ENCODE results near the gene TSPAN12. TPM values are rescaled to one million over a fixed set of nuclear protein-coding genes. Genes with fewer than 3 reads are reported as not detected.

The TSPAN12 gene
- total RNA-seq, 1 donor from 2014 or later: 43.6 TPM

DNA sequence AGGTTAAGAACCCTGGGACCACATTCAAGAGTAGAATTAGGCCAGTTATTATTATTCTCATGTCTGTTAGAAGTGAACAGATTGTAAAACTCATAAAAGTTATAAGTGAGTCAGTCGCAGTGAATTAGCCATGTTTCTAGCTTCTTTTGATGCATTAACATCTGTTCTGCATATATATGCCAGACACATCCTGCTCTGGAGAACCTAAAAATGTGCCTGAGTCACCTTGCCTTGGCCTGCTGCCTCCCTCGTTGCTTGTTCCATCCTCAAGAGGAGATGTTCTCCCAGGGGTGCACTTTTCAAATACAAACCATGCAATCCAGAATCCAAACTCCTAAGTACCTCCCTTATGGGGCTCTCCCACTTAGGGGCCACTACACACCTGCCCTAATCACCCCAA, 14.8 kb downstream of the TSPAN12 start:
- DNase-seq (ENCODE audit: low read depth in 2 of 2): no peak

GRCh38 chr7:120842121-120842621, 15.8 kb downstream of the TSPAN12 start:
- no peak for DNase-seq (ENCODE audit: low read depth in 2 of 2)

DNA sequence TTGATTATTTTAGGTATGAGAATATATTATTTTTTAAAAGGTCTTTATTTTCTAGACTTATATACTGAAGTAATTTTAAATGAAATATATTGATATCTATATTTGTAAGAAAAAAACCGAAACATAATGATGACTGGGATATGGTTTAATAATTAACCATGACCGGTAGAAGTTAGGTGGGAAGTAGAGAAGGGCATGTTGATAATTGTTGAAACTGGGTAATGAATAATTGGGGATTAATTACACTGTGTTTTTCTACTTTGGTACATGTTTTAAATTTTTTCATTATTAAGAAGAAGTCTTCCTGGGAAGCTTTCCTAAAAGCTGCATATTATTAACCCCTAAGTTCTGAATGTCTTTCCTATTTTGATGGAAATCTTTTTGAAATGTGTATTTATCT, 16.3 kb downstream of the TSPAN12 start:
- DNase-seq (ENCODE audit: low read depth in 2 of 2): no peak

GRCh38 chr7:120838281-120838682, 19.7 kb downstream of the TSPAN12 start:
- DNase-seq (ENCODE audit: low read depth in 2 of 2): no peak

DNA sequence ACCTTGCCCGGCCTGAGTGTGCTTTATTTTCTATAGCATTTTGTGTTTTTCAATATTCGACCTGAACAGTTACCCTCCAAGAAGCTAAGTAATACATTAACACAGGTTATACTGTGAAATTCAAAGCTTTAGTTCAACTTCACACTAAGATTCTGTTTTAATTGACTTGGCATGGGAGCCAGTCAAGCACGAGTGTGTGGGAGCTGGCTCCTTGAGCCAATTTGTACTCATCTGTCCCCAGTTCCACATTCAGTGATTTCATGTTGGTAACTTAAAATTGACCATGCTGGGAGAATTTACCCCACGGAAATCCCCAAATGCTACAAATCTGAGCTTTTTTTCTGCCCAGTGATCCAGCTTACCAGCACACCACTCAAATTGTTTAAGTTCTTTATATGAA, 20.3 kb downstream of the TSPAN12 start:
- DNase-seq (ENCODE audit: low read depth in 2 of 2): no peak

DNA sequence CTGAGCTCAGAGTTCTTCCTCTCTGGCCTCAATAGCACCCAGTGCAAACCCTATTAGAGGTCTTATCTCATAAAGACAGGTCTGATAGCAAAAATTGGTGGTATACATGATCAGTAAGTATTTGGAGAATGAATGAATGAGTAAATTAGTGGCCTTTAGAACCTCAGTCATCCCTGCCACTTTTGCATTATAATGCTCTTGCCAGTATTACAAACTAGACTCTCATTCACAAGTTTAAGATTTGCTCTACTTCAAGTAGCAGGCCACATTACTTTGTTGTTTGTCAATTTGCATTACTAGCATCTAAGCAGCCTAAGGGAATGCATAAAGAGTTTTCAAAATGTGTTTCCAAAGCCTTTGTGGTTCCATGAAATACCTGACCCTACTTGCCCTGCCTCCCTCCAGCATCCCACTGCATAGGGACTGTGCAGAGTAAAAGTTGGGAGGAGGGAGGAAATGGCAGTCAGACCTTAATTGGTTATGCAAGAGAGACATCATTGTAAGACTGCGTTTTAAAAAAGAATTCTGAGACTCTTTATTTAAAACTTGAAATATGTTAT, 21.3 kb downstream of the TSPAN12 start:
- no peak for DNase-seq (ENCODE audit: low read depth in 2 of 2)

DNA sequence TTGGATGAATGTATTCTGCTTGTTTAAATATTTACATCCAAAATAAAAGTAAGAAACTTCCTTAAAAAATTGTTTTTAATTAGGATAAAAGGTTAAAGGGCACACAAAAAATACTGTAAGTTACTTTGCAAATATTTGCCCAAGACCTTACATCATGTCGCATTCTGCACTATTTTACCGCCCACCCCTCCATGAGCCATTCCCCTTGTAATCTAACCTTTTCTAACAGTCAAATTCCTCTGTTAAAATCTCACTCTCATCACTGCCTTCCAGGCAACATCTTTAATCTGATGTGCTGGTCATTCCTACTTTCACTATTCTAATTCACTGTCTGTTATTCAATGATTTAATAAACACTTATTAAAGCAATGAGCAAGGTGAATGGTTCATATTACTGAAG, 23.2 kb downstream of the TSPAN12 start:
- DNase-seq (ENCODE audit: low read depth in 2 of 2): no peak

DNA sequence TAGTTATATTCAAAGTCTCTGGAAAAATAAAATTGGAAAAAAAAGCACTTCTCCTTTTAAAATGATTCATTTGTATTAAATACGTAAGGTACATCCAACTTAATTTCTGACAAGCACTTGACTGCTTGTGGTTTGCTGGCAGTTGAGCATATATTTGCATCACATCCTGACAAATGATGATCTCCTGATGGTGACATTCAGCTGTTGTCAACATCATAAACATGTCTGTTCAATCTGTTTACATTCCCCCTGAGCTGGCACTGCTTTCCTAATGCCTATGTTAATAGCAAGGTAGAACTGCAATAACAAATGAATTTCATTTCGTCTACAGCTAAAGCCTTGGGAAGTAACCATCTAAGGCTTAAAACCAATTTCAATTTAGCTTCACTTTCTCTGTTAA, 24.4 kb downstream of the TSPAN12 start:
- no peak for DNase-seq (ENCODE audit: low read depth in 2 of 2)

DNA sequence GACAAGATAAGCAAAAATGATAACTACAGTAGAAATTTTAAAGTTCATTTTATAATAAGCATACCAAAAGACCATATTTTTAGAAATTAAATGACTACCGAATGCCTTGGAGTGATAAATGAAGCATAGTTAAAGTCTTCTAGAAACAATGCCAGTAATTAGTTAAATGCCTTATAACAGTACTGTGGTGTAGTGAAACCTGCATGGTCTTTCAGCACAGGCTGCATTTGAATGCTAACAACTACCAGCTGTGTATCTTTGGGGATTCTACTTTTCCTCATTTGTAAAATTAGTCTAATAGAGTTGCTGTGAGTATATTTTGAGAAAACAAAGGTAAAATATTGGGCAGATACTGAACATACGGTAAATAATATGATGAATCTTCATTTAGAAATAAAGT, 25.1 kb downstream of the TSPAN12 start:
- no peak for DNase-seq (ENCODE audit: low read depth in 2 of 2)

DNA sequence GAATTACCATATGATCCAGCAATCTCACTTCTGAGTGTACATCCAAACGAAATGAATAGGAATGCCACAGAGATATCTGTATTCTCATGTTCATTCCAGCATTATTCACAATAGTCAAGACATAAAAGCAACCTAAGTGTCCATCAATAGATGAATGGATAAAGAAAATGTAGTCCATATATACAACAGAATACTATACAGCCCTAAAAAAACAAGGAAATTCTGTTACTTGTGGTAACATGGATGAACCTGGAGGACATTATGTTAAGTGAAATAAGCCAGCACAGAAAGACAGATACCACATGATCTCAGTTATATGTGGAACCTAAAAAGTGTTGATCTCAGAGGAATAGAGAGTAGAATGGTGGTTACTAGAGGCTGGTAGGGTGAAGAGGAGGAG, 26.7 kb downstream of the TSPAN12 start:
- no peak for DNase-seq (ENCODE audit: low read depth in 2 of 2)

GRCh38 chr7:120829487-120829886, 28.5 kb downstream of the TSPAN12 start:
- DNase-seq (ENCODE audit: low read depth in 2 of 2): no peak

- no peak for DNase-seq (ENCODE audit: low read depth in 2 of 2)
Observed at GRCh38 chr7:120828528-120828927, 29.4 kb downstream of the TSPAN12 start.

DNA sequence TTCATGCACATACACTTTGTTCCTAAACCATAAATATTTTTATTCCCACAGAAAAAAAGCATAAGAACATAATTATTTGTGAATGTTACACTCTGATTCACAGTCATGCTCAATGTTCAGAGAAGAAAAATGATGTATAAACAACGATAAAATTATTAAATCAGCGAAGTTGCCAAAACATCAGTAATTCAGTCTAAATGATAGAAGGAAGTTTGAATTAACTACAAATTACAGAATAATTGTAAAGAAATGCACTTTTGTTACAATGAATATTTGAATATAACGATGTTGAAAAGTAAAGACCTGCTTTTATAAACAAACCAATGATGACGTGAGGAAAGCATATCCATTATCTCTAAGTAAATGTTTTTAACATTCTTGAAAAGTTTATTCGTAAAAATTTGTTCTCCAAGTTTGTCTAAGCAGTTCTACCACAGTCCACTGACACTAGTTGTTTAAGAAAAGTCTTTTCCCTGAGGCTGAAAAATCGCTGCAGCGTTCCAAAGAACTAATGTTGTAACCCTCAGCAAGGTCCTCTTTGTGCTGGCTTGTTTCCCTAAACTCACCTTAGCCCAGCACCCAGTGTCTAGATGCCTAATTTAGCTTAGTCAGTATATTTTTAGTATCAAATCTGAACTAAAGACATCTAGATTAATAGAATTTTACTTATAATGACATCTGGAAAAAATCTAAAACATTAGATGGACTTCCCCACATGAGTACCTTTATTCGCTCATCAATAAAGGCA, 30.4 kb downstream of the TSPAN12 start:
- DNase-seq (ENCODE audit: low read depth in 2 of 2): no peak

DNA sequence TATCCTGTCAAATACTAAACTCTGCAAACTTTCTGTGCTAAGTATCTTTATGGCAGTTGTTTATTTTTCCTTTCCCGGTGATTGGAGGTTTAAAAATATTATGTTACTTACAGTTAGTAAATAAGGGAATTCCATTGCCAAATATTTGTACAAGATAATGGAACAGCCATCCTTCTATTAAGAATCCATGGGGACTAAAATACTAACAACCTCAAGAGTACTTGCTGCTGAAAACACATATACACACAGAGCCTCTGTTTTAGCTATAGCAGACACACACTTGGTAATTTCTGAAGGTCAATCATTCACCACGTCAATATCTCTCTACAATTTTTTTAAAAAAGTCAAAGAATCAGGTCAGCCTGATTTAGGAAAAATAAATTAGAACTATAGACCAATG, 32.4 kb downstream of the TSPAN12 start:
- DNase-seq (ENCODE audit: low read depth in 2 of 2): no peak

- DNase-seq (ENCODE audit: low read depth in 2 of 2): no peak
Observed at GRCh38 chr7:120825152-120825551, 32.8 kb downstream of the TSPAN12 start.

- no peak for DNase-seq (ENCODE audit: low read depth in 2 of 2)
Observed at GRCh38 chr7:120819861-120820260, 38.1 kb downstream of the TSPAN12 start.

GRCh38 chr7:120817851-120818250, 40.1 kb downstream of the TSPAN12 start:
- no peak for DNase-seq (ENCODE audit: low read depth in 2 of 2)

- no peak for DNase-seq (ENCODE audit: low read depth in 2 of 2)
Observed at GRCh38 chr7:120814253-120814939, 43.5 kb downstream of the TSPAN12 start.

DNA sequence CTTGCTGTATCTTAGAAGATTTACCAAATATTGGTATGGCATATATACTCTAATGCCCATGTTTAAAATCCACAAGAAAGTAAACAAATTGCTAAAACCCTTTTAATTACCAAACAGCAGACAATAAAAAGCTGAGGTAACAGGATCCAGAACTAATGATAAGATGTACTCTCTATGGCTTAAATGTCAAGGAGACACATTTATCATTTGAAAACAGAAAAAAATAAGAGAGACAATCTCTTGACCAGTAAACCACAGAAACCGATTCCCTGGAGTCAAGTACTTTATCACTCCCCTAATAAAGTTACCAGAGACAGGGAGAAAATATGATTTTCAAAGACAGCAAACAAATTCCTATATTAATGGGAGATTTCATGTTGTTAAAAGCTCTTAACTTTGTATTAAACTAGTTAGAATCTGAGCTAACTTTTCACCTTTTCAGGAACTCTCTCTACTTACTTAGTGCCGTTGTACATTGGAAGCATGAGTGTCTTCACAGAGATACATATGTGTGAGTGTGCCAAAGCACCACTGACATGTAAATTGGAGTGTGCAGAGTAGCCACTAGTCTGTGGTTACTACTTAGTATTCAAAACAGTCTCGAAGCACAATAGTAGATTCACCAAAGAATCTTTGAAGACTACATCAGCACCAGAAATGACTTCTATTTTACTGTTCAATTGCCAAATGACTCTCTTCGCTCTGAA, 44.2 kb downstream of the TSPAN12 start:
- no peak for DNase-seq (ENCODE audit: low read depth in 2 of 2)

- DNase-seq (ENCODE audit: low read depth in 2 of 2): no peak
Observed at GRCh38 chr7:120813089-120813488, 44.9 kb downstream of the TSPAN12 start.

GRCh38 chr7:120809260-120809659, 48.7 kb downstream of the TSPAN12 start:
- DNase-seq (ENCODE audit: low read depth in 2 of 2): no peak

DNA sequence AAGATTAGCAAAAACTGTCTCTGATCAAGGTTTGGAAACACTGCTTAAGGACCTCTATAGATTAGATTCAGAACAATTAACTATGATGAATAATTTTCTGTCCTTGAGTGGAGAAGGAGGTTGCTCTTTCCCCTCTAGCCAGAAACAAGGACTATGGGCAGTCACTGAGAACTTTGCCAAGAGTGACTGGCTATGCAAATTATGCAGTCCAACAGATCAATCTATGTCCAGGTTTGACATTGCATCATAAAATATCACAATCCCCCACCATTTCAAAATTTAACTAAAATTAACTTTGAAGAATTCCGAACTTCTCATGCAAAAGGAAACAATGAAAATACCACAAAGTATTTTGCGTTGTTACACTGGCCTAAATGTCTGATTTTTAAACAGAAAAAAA, 50.6 kb downstream of the TSPAN12 start:
- no peak for DNase-seq (ENCODE audit: low read depth in 2 of 2)
